ENCODE results near the gene ADAM12. TPM values are rescaled to one million over a fixed set of nuclear protein-coding genes. Genes with fewer than 3 reads are reported as not detected.
"Not testable (repeated sequence)": the region's sequence is repeated elsewhere in the genome, so short reads cannot be mapped to it uniquely, and the experiment has no call there.

The ADAM12 gene
- total and polyA plus RNA-seq, 11 donors = 0.04 to 11.2 (median 0.82) TPM; not detected in 1

- Histone ChIP-seq H3K27ac (no peak overlapping the region), H3K9me3 (peaks cover 0 to 5% (median 0%) of the 10 kb centered on the region in 12 donors), H3K36me3 (no peaks in the 10 kb centered on the region), H3K4me1 (peaks cover 0 to 5% (median 0%) of the 10 kb centered on the region in 12 donors), H3K27me3 (peaks cover 0 to 13% (median 0%) of the 10 kb centered on the region in 9 donors), H3K4me3 (no peak overlapping the region)
- intact Hi-C loops (cut with DNase I) = no loop called here
- WGBS, 4 donors = 37 to 58% (median 48%) methylated on average over 1 of the region's 1 CpG
- no peak for DNase-seq
- no peak for ATAC-seq
- TF ChIP-seq POLR2A (IDR thresholded peaks at IDR 0.05) (no peak), CTCF (IDR thresholded peaks at IDR 0.05) (no peak)
Measured at GRCh38 chr10:126349101-126349500, 39.2 kb downstream of the ADAM12 start.

- H3K27ac ChIP-seq; DNase-seq; H3K27me3 ChIP-seq; H3K4me3 ChIP-seq; intact Hi-C loops (cut with DNase I); H3K4me1 ChIP-seq; H3K36me3 ChIP-seq; ATAC-seq: not testable (repeated sequence)
- H3K9me3 ChIP-seq = peaks cover 0 to 12% (median 0%) of the 10 kb centered on the region in 12 donors
- 78 to 87% (median 83%) methylated on average over 2 of the region's 2 CpGs for WGBS, 4 donors
Measured at GRCh38 chr10:126343496-126343895, 44.8 kb downstream of the ADAM12 start.

GRCh38 chr10:126342680-126343079, 45.6 kb downstream of the ADAM12 start:
- no peak for DNase-seq
- intact Hi-C loops (cut with DNase I) = no loop called here
- 78 to 85% (median 81%) methylated on average over 5 of the region's 5 CpGs for WGBS, 4 donors

GRCh38 chr10:126341491-126341890, 46.8 kb downstream of the ADAM12 start:
- DNase-seq (no peak), ATAC-seq (no peak)
- H3K27ac ChIP-seq = no peak overlapping the region
- no peaks in the 10 kb centered on the region for H3K4me1 ChIP-seq
- TF ChIP-seq POLR2A (IDR thresholded peaks at IDR 0.05) (no peak), CTCF (IDR thresholded peaks at IDR 0.05) (no peak)
- no peak overlapping the region for H3K4me3 ChIP-seq
- H3K27me3 ChIP-seq = no peaks in the 10 kb centered on the region
- 60 to 70% (median 67%) methylated on average over 2 of the region's 2 CpGs for WGBS, 4 donors
- intact Hi-C loops (cut with DNase I) = no loop called here
- H3K36me3 ChIP-seq = no peaks in the 10 kb centered on the region
- peaks cover 0 to 12% (median 0%) of the 10 kb centered on the region in 12 donors for H3K9me3 ChIP-seq

More at GRCh38 chr10:126342680-126343079, 45.6 kb downstream of the ADAM12 start:
- ATAC-seq = no peak
- Histone ChIP-seq H3K4me3 (no peak overlapping the region), H3K27me3 (peaks cover 0 to 2% (median 0%) of the 10 kb centered on the region in 9 donors), H3K36me3 (no peaks in the 10 kb centered on the region), H3K9me3 (peaks cover 0 to 12% (median 0%) of the 10 kb centered on the region in 12 donors), H3K4me1 (no peaks in the 10 kb centered on the region), H3K27ac (no peak overlapping the region)
- TF ChIP-seq POLR2A (IDR thresholded peaks at IDR 0.05) (no peak), CTCF (IDR thresholded peaks at IDR 0.05) (no peak)

- no peaks in the 10 kb centered on the region for H3K36me3 ChIP-seq
- H3K27ac ChIP-seq = no peak overlapping the region
- H3K9me3 ChIP-seq = no peaks in the 10 kb centered on the region
- H3K4me1 ChIP-seq = no peaks in the 10 kb centered on the region
- no peak for TF ChIP-seq CTCF (IDR thresholded peaks at IDR 0.05)
- no peak for TF ChIP-seq POLR2A (IDR thresholded peaks at IDR 0.05)
- DNase-seq (no peak), ATAC-seq (no peak)
- no peaks in the 10 kb centered on the region for H3K27me3 ChIP-seq
- 82 to 91% (median 87%) methylated on average over 1 of the region's 1 CpG for WGBS, 4 donors
- intact Hi-C loops (cut with DNase I) = no loop called here
- no peak overlapping the region for H3K4me3 ChIP-seq
Measured at GRCh38 chr10:126337251-126337810, 50.9 kb downstream of the ADAM12 start.
